GM23338 (cell line): ENCODE data around the gene SMYD3.

Experiments used
- CTCF ChIP-seq, 2 experiments: fragments of 200-600 bp in 1 of 2; sonication (generic) in 1 of 2; conservative IDR thresholded peaks; 2 replicates each; pipeline versions ENCODE4 v1.5.1 to v1.6.1; 2016 to 2017; ENCODE audit warnings: antibody characterized with exemption in 2 of 2, low read depth in 2 of 2, mild to moderate bottlenecking in 2 of 2, moderate library complexity in 1 of 2
- JUNB ChIP-seq: IDR thresholded peaks from one replicate; pipeline ENCODE4 v1.6.1; 2016; ENCODE audit warnings: antibody characterized with exemption; ENCODE audit not compliant: unreplicated experiment
- POLR2AphosphoS5 ChIP-seq: IDR thresholded peaks from 2 replicates; pipeline ENCODE4 v1.6.1; 2016; ENCODE audit warnings: antibody characterized with exemption, low read depth
- REST ChIP-seq: IDR thresholded peaks from one replicate; pipeline ENCODE4 v1.6.1; 2018; ENCODE audit warnings: antibody characterized with exemption; ENCODE audit not compliant: unreplicated experiment

- no peak for TF ChIP-seq CTCF (conservative IDR thresholded peaks at IDR 0.05; ENCODE audit: low read depth in 2 of 2)
- TF ChIP-seq JUNB: no peak
- no peak for TF ChIP-seq REST
- no peak for TF ChIP-seq POLR2AphosphoS5
Measured at GRCh38 chr1:246537887-246538286, 30.8 kb upstream of the SMYD3 start.
